ENCODE results near the gene PACS1.
A peak's percentile ranks its signal among the peaks of the same experiment; 100 is the strongest.
"Not testable (repeated sequence)": the region's sequence is repeated elsewhere in the genome, so short reads cannot be mapped to it uniquely, and the experiment has no call there.

PACS1 gene

DNA sequence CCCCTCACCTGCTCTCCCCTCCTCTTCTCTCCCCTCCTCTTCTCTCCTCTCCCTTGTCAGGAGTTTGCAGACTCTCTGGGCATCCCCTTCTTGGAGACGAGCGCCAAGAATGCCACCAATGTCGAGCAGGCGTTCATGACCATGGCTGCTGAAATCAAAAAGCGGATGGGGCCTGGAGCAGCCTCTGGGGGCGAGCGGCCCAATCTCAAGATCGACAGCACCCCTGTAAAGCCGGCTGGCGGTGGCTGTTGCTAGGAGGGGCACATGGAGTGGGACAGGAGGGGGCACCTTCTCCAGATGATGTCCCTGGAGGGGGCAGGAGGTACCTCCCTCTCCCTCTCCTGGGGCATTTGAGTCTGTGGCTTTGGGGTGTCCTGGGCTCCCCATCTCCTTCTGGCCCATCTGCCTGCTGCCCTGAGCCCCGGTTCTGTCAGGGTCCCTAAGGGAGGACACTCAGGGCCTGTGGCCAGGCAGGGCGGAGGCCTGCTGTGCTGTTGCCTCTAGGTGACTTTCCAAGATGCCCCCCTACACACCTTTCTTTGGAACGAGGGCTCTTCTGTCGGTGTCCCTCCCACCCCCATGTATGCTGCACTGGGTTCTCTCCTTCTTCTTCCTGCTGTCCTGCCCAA is 206.0 kb downstream of the PACS1 start:
- no peak for DNase-seq (ENCODE audit: low read depth in 2 of 2)

DNA sequence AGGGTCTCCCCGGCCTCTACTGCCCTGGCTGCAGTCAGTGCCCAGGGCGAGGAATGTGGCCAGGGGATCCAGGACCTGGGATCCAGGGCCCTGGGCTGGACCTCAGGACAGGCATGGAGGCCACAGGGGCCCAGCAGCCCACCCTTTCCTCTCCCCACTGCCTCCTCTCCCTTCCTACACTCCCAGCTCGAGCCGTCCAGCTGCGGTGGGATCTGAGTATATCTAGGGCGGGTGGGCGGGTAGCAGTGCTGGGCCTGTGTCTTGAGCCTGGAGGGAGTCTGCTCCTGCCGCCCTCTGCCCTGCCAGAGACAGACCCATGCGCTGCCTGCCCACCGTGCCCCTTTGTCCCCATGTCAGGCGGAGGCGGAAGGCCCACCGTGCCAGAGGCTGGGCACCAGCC is 206.5 kb downstream of the PACS1 start:
- DNase-seq (ENCODE audit: low read depth in 2 of 2) = not testable (repeated sequence)

DNA sequence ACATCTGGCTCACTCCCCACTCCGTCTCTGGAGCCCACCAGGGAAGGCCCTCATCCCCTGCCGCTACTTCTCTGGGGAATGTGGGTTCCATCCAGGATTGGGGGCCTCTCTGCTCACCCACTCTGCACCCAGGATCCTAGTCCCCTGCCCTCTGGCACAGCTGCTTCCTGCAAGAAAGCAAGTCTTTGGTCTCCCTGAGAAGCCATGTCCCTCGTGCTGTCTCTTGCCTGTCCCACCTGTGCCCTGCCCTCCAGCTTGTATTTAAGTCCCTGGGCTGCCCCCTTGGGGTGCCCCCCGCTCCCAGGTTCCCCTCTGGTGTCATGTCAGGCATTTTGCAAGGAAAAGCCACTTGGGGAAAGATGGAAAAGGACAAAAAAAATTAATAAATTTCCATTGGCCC is 207.0 kb downstream of the PACS1 start:
- DNase-seq (ENCODE audit: low read depth in 2 of 2) = not testable (repeated sequence)

DNA sequence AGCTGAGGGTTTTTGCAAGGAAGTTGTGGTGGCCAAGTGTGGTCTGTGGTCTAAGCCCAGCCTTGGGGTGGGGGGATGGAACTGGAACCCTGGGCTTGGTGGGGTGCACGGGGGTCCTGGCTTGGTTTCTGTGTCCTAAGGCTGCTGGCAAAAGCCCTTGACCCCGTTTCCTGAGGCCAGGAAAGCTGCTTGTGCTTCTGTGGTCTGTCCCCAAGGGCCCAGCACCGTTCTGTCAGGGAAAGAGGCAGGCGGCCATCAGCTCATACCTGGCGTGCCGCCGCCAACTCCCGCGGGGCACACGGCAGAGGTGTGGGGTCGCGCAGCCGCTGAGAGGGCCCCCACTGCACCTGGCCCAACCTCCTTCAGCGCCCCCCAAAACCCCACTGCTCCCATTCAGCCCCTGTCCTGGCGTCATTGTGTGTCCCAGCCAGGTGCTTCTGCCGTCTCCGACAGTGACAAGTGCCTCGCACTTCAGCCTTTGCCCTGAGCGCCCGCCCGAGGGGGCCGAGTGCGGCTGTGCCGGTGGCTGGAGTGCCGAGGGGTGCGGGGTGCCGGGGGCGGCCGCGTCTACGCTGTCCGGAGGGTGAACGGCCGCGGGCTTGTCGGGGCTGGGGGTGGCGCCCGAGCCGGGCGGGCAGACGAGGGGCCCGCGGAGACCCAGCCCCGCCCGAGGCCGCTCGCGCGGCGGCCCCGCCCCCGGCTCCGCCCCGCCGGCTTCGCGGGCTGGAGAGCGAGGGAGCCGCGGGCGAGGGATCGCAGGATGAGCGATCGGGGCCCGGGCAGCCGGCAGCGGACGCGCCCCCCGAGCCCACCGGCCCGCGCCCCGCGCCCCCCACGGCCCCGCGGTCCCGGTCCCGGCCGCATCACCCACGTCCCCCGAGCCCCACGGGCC is 207.6 kb downstream of the PACS1 start, which contains the start of gene CNIH2:
Gene CNIH2, plus strand, starts transcription at position 705 of the 892 bp plus-strand sequence. CDS start 282 bp downstream, outside the sequence.
- no peak for DNase-seq (ENCODE audit: low read depth in 2 of 2)

DNA sequence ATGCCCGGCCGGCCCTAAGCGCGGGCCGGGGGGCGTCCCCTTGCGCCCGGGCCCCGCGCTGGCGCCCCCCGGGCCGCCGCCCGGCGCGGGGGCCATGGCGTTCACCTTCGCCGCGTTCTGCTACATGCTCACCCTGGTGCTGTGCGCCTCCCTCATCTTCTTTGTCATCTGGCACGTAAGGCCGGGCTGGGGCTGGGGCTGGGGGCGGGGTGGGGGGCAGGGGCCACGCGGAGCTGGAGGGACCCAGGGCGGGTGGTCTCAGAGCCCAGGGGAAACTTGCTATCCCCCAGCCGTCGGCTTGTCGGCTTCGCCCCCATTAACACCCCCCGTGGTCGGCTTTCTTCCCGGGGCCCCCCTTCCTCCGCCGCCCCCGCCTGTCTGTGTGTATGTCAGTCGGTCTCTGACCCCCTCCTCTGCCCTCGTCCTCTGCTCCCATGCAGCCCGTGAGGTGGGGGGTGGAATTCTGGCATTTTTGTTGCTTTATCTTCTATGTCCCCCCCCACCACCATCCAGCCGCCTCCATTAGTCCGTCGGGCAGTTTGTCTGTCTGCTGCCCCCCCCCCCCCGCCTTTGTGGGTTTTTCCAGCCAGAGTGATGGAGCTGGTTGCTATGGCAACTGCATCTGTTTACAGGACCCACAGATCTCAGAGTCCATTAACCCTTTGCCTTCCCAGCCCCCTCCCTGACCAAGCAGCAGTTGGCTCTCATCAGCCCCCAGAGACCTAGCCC is 208.5 kb downstream of the PACS1 start:
- DNase-seq (ENCODE audit: low read depth in 2 of 2) = no peak

DNA sequence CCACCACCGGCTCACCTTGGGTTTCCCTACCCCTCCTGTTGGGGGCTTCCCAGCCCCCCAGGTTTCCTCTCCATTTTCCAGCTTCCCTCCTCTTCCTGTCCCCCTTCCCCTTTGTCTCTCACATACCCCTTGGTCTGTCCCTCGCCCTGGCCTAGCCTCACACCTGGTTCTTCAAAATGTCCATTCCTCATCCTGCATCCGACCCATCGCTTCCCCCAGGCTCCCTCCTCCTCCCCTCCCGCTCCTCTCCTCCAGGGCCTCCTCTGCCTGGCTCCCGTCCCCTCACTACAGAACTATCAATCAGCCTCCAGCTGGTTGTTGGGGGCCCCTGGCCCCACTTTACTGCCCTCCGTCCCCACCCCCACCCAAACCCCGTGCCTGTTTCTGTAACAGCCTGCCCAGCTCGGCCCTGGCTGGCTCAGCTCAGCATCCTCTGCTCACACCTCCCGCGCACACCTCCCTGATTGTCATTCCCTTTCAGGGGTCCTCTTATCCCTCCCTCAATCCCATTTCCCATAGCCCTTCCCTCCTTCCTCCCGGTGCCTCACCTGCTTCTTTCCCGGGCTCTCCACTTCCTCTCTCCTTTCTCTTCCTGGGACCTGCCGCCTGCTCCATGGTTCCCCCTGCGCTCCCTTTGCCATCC is 209.1 kb downstream of the PACS1 start:
- no peak for DNase-seq (ENCODE audit: low read depth in 2 of 2)

DNA sequence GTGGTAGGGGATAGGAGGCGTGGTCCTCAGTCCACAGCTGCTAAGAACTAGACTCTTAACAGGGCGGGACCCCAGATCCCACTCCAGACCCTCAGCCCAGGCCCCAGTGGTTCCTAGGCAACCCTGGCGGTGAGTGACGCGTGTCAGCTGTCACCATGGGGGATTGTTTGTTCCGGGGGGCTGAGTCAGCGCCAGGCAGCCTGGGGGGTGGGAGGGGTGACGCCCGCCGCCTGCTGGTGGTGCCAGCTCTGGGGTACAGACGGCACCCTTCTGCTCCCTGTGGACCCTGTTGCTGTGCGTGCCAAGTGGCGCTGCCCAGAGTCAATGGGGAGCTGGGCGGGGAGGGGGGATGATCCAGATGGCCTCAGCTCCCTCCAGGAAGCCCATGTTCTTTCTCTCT is 210.4 kb downstream of the PACS1 start:
- no peak for DNase-seq (ENCODE audit: low read depth in 2 of 2)

DNA sequence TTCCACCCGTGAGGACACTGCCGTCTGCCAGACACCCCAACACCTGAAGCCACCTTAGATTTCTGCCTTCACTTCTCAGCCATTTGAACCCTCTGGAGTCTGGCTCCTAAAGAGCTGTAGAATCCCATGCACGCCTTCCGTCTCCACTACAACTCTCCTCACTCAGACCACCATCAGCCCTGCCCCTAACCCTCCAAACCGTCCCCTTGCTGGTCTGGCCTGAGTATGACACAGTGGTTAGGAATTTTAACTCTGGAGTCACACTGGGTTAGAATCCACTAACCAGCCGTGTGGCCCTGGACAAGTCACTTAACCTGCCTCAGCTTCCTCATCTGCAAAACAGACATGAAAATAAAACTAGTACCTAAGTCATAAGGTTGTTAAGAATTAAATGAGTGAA is 210.9 kb downstream of the PACS1 start:
- no peak for DNase-seq (ENCODE audit: low read depth in 2 of 2)

DNA sequence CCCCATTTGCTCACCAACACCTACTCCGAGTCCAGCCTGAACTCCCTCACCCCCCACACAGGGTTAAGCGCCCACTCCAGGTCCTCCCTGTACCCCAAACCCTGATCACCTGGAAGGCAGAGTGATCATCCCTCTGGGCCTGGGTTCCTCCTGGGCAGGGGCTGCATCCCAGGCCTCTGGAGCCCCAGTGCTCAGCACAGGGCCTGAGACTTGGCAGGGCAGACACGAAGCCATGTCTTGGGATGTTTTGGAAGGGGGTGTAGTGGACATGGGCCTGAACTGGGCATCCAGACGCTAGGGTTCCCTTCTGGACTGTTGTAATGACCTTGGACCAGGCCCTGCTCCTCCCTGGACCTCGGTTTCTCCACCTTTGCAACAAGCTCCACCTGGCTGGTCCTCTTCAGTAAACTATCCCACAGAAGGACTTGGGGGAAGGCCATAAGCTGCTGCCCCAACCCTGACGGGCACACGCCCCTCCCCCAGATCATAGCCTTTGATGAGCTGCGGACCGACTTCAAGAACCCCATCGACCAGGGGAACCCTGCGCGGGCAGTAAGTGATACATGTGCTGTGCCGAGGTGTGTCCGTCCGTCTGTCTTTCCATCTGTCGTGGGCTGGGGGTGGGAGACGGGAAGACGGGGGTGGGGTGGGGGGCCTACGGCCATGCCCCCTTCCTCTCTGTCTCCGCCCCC is 211.8 kb downstream of the PACS1 start:
- DNase-seq (ENCODE audit: low read depth in 2 of 2) = no peak

DNA sequence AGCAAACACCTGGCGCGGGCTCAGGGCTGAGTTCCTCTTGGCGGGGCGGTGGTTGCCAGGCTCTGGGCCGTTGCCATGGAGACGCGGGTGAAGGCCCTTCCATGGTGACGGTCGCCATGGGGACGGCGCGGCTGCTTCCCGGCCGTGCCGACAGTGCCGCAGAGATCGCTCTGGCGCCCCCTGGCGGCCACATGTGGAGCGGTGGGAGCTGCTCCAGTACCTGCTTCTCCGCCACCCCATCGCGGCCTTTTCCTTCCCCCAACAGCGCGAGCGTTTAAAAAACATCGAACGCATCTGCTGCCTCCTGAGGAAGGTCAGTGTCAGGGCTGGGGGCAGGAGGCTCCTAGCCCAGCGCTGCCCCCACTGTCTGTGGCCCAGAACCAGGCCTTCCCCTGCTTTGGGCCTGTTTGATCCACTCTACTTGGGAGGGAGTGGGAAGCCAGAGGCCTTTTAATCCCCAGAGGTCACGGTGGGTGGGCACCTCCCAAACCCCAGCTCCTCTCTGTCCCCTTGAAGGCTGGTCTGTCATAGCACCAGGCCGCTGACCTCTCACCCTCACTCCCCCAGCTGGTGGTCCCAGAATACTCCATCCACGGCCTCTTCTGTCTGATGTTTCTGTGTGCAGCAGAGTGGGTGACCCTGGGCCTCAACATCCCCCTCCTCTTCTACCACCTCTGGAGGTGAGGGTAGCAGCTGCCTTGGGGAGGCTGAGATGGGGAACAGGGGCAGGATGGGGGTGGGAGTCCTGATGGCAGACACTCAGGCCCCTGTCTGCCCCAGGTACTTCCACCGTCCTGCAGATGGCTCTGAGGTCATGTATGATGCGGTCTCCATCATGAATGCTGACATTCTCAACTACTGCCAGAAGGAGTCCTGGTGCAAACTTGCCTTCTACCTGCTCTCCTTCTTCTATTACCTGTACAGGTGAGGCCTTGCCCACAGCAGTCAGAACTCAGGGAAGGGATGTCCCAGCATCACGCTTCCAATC is 212.7 kb downstream of the PACS1 start:
- DNase-seq (ENCODE audit: low read depth in 2 of 2) = peak; percentile 98

DNA sequence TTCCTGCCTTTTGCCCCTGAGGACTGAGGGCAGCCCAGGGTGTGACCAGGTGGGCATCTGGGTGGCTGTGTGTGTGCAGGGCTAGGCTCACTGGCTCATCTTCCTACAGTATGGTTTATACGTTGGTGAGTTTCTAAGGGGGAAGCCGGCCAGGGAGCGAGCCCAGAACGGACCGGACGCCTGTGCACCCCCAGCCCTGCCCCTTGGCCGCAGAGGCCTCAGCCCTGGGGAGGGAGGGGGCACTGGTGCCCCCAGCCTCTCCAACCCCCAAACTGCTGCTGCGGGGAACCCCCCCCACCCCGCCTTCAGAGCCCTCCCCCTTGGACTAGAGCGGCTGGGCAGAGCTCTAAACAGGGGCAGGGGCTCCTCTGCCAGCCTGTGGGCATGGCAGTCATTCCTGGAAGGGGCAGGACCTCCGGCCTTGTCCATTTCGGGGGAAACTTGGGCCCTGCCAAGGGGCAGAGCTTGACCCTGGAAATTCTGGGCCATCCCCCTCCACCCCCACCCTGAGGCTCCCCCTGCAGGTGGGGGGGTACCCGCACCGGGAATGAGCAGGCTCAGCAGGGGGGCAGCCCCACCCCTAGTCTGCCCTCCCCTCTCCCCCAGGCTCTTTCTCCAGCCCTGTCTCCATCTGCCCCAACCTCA is 213.5 kb downstream of the PACS1 start:
- DNase-seq (ENCODE audit: low read depth in 2 of 2) = no peak

DNA sequence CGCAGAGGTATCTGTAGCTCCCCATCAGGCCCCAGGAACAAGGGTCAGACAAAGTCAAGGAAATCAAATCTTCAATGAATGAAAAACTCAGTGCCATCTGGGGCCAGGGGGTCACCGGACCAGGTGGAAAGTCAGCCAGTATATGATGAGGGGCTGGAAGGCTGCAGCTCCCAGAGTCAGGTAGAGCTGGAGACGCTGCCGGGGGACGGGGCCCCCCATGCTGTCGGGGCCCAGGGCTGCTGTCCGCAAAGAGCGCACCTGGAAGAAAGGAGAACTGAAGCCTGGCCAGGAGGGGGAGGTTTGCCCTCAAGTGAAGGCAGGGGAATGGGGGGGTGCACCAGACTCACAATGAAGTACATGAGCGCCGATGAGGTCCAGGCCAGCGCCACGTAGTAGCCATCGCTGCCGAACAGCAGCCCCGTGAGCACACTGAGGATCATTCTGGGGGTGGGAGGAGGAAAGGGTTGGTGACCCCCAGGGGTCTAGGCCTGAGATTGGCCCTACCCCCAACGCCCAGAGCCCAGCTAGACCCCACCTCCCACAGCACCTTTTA is 214.5 kb downstream of the PACS1 start:
- no peak for DNase-seq (ENCODE audit: low read depth in 2 of 2)

DNA sequence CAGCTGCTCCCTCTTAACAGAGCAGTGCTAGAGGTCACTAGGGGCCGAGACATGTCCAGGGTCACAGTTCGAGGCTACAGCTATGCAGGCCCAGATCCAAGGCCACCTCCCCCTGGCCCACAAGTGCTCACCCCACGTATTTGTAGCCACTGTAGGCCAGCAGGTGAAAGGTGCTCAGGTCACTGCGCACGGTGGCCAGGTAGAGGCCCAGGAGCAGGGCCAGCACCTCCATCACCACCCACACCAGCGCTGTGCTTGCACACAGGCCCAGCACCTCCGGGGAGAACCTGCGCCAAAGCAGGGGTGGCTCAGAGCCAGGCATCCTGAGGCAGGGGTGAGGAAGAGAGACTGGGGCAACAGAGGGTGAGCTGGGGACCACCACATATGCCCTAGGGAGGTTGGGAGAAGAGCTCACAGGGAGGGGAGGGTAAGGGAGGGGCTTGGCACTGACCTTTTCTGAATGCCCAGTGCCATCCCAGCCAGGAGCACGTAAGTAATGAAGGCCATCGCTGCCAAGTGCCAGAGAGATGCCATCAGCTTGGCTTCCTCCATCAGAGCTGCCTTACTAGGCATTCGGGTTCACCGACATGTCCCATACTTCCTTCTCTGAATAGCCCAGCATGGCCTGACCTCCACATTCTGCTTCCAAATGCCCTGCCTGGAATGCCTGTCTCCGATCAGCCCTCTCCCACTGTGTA is 215.3 kb downstream of the PACS1 start:
- DNase-seq (ENCODE audit: low read depth in 2 of 2) = no peak

DNA sequence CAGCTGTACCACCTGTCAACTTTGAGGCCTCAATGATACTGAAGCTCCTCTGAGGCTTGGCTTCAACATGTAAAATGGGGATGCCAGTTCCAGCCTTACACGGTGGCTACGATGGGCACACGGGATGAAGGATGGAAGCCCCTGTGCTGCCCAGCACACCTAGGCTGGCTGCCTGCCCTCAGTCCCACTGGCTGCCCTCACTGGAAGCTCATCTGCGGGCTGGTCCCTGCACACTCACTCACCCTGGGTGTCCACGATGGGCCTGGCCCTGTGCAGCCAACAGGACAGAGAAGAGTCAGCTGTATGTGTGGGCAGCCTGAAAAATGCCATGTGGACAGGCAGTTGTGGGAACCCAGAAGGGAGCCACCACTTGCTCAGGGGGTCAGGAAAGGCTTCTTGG is 216.6 kb downstream of the PACS1 start:
- no peak for DNase-seq (ENCODE audit: low read depth in 2 of 2)

DNA sequence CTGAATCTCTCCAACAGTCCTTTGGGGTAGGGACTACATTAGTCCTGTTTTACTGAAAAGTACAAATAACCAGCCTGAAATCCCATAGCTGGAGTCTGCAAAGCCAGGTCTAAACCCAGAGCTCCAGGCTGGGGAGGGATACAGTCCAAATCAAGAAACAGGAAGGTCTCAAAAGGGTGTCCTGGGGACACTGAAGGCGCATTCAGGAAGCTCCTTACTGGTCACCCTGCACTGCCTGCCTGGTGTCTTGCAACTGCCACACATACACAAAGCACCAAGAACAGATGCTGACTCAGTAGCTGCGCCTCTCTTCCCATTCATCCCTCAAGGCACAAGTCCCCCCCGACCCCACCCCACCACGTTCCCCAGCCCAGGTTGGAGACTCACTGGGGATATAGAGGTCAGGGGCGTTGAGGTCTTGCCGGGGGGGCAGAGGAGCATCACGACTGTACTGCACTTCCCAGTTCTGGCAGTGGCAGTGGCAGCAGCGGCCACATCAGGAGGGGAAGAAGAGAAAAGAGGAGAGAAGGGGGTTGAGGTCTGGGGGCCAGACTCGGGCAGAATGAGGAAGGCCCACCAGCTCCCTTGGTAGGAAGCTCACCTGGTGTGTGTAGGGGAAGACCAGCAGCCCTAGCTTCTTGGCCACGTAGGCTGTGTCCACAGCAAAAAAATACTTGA is 217.3 kb downstream of the PACS1 start:
- no peak for DNase-seq (ENCODE audit: low read depth in 2 of 2)

DNA sequence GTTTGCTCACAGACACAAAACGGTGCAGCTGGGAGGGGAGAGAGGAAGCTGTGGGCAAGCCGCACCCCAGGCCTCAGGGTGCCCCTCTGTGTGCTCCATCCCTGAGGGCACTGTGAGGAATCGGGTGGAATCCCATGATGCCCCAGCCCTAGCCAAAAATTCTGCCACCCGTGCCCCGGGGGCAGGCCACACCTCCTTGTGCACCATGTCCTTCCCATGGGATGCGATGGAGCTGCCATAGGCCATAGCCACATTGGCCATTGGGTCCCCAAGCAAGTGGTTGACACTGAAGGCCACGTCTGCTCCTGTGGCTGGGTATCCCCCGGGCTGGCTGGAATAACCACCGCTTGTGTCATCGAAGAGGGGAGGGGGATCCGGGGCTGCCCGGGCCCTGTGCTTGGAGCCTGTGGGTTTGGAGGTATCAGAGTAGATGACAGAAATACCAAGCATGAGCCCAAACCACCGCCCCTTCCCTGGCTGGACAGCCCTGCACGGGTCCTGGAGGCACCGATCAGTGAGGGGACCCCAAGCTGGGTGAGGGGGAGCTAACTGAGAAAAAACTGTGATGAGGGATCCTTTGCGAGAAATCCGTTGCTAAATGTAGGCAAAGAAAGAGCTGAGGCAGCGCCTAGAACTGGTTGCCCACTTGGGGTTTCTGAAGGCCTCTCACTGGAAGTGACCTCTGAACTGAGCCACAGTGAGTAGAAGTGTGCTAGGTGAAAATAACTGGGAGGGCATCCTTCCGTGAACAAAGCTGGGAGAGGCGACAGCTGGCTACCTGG is 218.0 kb downstream of the PACS1 start:
- no peak for DNase-seq (ENCODE audit: low read depth in 2 of 2)
